Thyroid gland (tissue), 4 donors: ENCODE results near the gene ZNF862.

Experiments used
- CTCF ChIP-seq, 6 experiments: fragments of 200-600 bp in 3 of 6; fragments of 450-650 bp in 3 of 6; sonication (generic) in 3 of 6; IDR thresholded peaks; one replicate each; pipeline ENCODE4 v1.5.1; 2016 to 2019; ENCODE audit warnings: antibody characterized with exemption in 6 of 6, mild to moderate bottlenecking in 2 of 6, inconsistent platforms in 1 of 6, moderate library complexity in 1 of 6
- POLR2A ChIP-seq, 2 donors: fragments of 450-650 bp; IDR thresholded peaks; one replicate each; pipeline ENCODE4 v1.6.1; 2017; ENCODE audit warnings: antibody characterized with exemption in 2 of 2, mild to moderate bottlenecking in 2 of 2, moderate library complexity in 1 of 2

- TF ChIP-seq CTCF (IDR thresholded peaks at IDR 0.05) (no peak), POLR2A (IDR thresholded peaks at IDR 0.05) (no peak)
Measured at GRCh38 chr7:149882248-149883047, 44.3 kb downstream of the ZNF862 start.
